GM18867 (cell line): ENCODE data around the gene LOXL3.

Source experiments
- ATAC-seq: cut with Tn5 transposase; IDR thresholded peaks from one replicate; pipeline ENCODE4 v1.9.1; 2021; ENCODE audit warnings: mild to moderate bottlenecking, moderate library complexity; ENCODE audit not compliant: unreplicated experiment

LOXL3 gene

DNA sequence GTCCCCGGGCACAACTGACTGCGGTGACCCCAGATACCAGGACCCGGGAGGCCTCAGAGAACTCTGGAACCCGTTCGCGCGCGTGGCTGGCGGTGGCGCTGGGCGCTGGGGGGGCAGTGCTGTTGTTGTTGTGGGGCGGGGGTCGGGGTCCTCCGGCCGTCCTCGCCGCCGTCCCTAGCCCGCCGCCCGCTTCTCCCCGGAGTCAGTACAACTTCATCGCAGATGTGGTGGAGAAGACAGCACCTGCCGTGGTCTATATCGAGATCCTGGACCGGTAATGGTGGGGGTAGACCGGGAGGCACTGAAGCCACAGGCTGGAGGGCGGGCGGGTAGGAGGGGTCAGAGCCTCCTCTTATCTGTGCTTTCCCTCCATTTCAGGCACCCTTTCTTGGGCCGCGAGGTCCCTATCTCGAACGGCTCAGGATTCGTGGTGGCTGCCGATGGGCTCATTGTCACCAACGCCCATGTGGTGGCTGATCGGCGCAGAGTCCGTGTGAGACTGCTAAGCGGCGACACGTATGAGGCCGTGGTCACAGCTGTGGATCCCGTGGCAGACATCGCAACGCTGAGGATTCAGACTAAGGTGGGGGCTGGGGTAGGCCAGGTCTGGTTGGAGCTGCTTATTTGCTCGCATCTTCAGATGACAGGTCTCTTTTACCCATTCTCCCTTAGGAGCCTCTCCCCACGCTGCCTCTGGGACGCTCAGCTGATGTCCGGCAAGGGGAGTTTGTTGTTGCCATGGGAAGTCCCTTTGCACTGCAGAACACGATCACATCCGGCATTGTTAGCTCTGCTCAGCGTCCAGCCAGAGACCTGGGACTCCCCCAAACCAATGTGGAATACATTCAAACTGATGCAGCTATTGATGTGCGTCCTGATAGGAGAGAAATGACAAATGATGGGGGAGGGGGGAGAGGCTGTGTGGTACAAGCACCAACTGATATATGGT, 23.2 kb downstream of the LOXL3 start:
- peak; percentile 23 for ATAC-seq

DNA sequence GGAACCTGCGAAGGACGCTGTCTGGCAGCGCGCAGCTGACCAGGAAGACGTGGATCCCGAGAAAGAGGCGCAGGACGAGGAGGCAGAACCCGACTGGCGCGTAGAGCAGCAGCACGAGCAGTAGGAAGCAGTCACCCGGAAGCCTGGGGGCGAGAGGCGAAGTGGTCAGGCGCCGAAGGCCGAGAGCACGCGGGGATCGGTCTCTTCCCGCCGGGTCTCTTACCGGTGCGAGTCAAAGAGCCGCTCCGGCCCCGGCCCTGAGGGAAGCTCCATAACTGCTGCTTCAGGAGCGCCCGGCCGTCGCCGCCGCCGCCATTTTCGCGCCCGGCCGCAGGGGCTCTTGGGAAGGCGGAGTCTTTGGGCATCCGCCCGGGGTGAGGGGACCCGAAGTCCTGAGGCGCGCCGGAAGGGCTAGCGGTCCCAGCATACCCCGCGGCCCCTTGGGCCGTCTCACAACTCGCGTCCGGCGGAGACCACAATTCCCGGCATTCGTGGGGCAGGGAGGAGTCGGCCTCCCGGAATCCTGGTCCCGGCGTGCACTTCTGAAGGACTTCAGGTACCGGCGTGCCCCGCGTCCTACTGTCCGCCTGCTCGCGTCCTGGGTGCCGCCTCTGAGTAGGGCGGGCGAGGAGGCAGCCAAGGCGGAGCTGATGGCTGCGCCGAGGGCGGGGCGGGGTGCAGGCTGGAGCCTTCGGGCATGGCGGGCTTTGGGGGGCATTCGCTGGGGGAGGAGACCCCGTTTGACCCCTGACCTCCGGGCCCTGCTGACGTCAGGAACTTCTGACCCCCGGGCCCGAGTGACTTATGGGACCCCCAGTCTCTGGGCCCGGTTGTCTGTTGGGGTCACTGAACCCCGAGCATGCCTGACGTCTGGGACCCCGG, 24.1 kb downstream of the LOXL3 start, which contains the start of the genes AUP1 and HTRA2:
TSS of gene AUP1 (minus strand) at position 350 of the 882 bp plus-strand sequence. CDS start at position 273, 77 bp downstream.
TSS of gene HTRA2 (plus strand) at position 577 of the 882 bp plus-strand sequence. CDS start at position 651, 74 bp downstream.
- peak; percentile 84 for ATAC-seq

DNA sequence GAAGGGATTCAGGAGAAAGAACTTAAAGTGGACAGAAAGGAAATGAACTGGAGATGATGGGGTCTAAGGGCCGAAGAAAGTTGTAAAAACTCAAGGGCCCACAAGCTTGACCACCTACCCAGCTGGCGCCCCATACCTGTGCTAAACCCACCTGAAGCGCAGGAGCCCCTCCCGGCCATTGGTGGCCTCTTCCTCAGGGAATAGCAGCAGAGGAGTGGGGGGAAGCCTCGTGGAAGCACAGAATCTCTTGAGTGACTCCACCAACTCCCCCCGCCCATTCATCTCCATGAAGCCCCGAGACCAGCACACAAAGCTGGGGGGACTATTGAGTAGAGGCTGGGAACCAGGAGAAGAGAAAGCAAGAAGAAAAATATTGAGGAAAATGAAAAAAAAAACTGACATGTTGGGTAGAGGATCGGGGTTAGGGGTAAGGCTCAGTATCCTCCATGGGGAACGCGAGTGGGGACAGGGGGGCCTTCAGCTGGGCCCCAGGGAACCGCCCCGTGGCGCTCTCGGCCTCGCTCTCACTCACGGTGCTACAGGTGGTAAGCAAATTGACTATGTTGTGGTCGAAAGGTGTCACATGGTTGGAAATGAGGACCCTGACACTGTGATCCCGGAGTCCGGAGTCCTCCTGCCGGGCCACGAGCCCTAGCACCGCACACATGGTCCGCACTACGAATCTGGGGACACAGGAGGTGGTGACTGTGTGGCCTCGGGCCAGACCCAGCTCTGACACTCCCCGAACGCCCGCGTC, 25.0 kb downstream of the LOXL3 start:
- peak; percentile 7 for ATAC-seq

DNA sequence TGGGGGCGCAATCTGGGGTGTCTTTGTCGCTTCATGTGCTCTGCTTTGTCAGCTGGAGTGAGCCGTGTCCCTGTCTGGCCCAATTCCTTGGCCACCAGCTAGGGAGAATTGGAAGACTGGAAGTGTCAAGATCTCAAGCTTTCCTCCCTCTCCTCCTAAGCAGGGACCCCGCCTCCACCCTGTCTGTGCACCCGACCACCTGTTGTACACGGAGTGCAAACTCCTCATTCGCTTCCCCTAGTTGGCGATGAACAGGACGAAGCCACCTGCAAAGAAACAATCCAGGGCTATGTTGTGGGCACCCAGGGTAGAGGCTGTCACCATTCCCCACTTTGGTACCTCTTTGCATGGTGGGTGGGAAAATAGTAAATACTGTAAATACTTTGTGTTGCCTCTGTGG, 26.0 kb downstream of the LOXL3 start:
- no peak for ATAC-seq

DNA sequence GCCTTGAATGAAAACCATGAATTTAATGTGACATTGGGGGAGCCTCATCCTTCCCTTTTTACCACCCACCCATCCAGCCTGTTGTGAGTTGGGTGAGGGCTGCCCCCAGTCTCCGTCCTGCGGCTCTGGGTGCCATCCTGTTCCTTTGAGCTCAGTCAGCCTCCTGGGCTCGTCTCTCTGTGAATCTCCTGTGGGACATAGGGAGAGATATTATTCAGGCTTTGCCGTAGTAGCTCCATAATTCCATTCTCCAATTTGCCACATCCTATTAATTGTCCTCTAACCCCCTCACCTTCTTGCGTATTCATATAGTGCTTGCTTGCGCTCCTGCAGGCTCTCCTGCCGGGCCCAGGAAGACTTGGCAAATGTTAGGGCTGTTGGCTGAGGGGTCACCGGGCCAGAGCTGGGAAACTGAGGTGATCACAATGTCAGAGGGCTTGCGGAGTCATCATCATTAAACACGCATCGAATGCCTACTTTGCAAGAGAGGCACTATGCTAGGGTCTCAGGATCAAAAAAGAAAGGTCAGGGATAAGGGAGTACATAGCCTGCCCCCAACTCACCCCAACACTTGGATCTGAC, 27.0 kb downstream of the LOXL3 start:
- ATAC-seq, result no peak

DNA sequence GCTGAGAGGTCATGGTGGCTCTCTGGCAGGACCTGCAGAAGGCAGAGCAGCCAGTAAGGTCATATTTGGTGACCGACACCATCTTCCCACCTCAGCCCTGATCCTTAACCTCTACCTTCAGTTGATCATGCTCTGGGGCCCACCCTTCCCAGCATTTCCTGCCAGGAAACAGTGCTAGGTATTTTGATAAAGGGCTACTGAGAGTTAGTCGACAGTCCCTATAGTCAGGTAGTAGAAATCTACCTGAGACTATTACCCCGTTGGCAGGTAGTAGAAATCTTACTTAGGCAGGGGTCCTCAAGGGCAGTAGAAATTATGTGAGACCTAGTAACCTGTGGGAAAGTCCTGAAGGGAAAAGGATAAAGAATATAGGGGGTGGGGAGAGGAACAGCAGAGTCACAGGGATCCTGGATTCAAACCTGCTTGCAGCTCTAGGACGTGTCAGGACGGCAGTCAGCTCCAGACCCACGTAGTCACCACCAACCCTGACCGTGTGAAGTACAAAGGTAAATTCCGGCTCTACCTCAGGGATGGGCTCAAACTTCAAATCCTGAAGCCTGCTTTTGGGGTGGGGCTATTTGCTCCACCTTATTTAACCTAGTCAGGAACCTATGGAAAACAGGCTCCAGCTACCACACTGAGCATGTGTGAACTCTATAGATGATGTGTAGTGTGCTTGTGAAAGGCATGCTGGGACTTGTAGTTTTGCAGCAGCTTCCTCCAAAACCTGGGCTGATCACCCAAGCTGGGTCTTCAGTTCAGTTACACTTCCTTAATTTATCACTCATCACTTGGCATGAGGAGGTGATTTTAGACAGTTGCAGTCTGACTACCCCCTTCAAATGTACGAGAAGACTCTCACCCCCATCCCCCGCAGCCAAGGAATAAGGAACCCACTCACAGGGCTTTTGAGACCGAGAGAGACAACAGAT, 27.8 kb downstream of the LOXL3 start, which contains the start of gene DQX1:
TSS of gene DQX1 (minus strand) at position 515 of the 932 bp plus-strand sequence. CDS start at position 13, 502 bp downstream.
- ATAC-seq, result no peak

DNA sequence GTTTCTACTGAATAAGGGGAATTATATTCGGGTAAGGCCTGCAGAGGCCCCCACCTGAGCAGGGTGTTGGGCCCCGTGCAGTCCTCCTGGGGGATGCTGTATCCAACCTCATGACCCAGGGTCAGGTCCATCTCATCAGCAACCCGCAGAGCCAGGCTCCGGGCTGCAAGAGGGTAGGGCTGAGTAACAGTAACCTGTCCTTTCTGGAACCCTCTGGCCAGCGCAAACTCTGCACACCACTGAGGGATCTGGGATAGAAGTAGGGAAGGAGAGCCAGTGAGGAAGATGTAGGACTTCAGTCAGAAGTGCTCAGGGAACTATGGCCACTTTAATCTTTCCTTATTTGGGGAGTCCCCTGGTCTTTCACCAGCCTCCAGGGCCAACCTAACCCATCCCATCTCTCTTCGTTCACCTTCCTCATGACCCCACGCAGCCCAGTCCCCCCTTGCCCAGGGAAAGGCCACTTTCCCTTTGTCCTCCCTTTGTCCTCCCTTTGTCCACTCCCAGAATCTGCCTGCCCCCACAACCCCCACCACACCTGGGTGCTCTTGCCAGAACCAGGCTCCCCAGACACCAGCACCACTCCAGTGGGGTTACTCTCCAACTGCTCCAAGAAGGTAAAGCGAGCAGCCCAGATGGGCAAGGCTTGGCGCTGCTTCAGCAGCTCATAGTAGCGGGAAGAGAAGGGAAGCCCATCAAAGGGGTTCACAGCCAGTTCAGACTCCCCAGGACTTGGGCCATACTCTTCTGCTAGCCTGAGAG, 28.6 kb downstream of the LOXL3 start:
- ATAC-seq, result no peak

DNA sequence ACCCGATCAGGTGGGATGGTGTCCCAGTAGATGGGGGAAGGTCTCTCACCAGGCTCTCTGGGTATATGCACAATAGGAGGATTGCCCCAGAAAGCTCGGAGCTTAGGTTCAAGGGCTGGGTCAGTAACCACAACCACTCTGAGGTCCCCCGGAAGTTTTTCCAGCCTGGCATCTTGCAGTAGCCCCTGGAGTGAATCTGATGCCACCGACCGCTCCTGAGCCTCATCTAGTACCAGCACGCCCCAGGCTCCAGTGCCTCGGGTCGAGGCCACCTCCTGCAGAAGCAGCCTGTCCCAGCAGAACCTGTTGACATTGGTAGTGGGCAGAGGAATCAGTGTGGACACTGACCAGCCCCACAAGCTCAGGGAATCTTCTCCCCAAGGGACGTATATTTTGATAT, 29.7 kb downstream of the LOXL3 start:
- no peak for ATAC-seq

DNA sequence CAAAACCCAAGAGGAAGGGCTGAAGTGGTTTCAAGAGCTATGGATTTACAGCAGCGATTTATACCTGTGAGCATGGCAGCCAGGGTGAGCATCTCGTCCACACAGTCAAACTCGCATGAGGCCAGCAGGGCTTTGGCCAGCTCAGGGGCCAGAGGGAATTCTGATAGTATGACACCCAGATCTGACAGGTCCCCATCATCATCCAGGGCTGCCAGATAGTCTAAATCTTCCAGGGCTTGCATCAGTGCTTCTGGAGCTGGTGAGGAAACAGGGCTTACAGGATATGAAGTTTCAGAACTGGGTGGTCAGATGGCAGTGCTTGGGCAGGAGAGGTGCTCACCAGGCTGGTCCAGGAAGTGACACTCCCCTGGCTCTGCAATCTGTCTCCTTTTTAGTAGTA, 31.2 kb downstream of the LOXL3 start:
- no peak for ATAC-seq

DNA sequence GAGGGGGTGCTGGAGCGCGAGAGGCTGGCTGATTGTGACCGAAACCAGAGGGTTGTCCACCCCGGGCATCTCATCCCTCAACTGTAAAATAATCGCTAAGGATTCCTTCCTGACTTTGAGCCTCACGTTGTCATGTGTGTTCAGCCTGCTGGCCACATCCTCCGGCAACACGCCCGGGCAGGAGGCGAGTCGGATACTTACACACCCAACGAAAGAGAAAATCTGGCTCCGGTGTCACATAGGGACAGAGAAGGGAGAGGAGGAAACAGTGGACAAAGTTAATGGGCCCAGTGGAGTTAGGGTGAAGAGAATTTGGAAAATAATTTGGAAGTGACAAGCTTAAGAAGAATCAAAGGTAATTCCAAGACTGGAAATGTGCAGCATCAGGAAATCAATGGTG, 37.1 kb downstream of the LOXL3 start:
- ATAC-seq, result no peak

DNA sequence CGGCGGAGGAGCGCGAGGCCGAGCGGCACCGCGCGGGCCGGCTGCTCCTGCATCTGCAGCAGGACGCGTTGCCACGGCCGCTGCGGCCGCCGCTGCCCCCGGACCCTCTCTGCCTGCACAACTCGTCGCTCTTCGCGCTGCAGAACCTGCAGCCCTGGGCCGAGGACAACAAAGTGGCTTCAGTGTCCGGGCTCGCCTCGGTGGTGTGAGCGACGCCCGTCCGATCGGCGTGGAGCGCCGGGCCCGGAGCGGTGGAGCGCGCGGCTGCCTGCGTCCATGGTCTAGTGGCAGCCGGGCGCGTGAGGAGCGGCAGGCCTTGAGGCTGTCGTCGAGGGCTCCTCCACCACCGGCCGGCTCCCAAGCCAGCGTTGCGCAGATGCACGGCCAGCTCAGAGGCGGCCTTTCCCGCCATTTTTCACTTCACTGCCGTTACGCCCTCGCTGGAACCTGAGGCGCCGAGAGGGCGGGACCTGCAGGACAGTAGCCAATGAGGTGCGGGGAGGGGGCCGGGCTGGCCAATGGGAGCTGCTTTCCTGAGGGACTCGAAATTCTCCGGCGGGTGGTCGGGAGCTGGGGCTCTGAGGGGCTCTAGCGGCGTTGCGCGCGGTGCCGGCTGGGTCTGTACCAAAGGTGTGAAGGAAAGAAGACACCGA, 37.6 kb downstream of the LOXL3 start:
- ATAC-seq, result no peak

DNA sequence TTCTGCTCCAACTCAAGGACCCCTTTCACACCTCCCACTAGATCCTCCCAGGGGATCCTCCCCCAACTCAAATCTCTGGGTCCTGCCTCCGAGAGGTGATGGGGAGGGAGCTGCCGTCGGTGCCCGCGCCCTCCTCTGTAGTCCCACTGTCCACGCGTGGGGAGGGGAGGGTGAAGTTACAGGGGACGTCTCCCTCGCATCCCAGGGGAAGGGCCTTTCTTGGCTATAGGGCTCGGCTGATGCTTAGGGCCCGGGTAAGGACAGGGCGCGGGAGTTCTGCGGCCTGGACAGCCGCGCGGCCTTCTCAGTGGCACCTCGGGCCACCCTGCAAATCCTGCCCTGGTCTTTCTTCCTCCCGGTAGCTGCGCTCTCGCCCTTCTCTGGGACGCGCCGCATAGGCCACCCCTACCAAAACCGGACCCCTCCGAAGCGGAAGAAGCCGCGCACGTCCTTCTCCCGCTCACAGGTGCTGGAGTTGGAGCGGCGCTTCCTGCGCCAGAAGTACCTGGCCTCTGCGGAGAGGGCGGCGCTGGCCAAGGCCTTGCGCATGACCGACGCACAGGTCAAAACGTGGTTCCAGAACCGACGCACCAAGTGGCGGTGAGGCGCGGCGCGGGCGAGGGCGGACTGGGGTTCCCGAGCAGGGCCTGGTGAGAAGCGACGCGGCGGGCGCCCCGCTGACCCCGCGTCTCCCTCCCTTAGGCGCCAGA, 38.3 kb downstream of the LOXL3 start:
- no peak for ATAC-seq

DNA sequence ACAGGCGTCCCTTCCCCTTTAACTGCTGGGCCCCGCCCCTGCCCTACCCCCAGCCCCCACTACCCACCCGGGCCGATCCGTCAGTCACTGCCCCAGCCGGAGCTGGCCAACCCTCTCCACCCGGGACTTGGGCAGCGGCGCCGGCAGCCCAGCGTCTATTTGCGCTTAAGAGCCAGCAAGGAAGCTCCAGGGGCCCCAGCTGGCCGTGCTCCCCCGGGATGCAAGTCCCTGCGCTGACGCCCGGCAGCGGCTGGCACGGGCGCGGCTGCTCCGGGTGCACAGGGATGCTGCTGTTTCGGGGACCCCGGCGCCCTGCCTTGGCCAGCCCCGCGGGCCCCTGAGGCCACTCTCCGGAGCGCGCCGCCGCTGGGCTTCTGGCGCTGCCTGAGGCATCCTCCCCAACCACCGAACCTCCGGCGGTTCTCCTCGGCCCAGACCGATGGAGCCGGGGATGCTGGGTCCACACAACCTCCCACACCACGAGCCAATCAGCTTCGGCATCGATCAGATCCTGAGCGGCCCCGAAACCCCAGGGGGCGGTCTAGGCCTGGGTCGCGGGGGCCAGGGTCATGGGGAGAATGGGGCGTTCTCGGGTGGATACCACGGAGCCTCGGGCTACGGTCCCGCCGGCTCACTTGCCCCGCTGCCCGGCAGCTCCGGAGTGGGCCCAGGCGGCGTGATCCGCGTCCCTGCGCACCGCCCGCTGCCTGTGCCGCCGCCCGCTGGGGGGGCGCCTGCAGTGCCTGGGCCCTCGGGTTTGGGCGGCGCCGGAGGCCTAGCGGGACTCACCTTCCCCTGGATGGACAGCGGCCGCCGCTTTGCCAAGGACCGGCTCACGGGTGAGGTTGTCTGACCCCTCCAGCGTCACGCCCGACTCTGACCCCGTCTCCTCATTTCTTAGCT, 39.1 kb downstream of the LOXL3 start, which contains the start of gene TLX2:
TSS of gene TLX2 (plus strand) at position 83 of the 903 bp plus-strand sequence. CDS start at position 440, 357 bp downstream.
- ATAC-seq, result no peak

DNA sequence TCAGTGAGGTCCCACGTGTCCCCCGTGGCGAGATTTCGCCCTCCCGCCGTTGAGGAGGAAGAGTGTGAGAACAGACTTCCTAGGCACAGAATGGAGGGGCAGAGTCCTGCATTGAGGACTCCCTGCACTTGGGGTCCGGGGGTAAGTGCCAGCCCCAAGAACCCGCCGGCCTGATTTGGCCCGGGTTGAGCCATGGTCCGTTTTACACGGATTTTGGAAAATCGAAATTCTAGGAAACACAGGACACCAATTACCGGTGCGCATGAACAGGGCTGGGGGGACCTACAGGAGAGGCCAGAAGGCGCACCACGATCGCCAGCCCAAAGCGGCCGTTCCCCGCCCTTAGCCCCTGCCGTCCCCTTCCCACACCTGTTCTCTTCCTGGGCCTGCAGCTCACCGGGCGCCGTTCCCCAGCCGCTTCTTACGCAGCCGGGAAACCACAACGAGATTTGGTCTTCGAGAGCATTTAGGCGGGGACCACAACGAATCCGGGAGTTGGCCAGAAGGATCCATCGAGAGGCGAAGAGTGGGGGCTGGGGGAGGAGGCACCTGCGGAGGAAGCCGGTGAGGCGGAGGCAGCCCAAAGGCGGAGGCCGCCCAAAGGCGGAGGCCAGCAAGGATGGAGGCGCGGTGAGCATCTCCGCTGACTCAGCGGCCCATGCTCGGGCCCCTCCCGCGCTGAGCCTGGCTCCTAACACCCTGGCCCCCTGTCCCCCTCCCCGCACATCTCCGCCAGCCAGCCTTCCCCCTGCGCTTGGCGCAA, 40.0 kb downstream of the LOXL3 start:
- no peak for ATAC-seq
